Neural cell (in vitro differentiated cells): ENCODE results near the gene HJV. TPM values are rescaled to one million over a fixed set of nuclear protein-coding genes. Genes with fewer than 3 reads are reported as not detected.

Experiments
- H2AFZ ChIP-seq: fragments of 200-600, 300-800 bp; sonication (generic), shearing (Covaris generic); 2 replicates; pipeline ENCODE4 v1.6.0; 2014; ENCODE audit warnings: low read depth, mild to moderate bottlenecking, antibody characterized with exemption, low read length, moderate library complexity
- H3F3A ChIP-seq: fragments of 200-600 bp; shearing (Covaris generic); 2 replicates; pipeline ENCODE4 v1.6.1; 2016; ENCODE audit warnings: mild to moderate bottlenecking, moderate library complexity, mixed read lengths, antibody characterized with exemption, low read length; ENCODE audit not compliant: insufficient read depth, poor library complexity, severe bottlenecking
- H3K27ac ChIP-seq: fragments of 200-600, 300-800 bp; sonication (generic), shearing (Covaris generic); 2 replicates; pipeline ENCODE4 v1.5.1; 2014; ENCODE audit warnings: mild to moderate bottlenecking, low read length, moderate library complexity
- H3K27me3 ChIP-seq: fragments of 300-800, 200-600 bp; sonication (generic), shearing (Covaris generic); 2 replicates; pipeline ENCODE4 v1.6.0; 2014; ENCODE audit warnings: mild to moderate bottlenecking, low read depth, low read length, moderate library complexity; ENCODE audit not compliant: insufficient read depth
- H3K36me3 ChIP-seq: fragments of 300-800, 200-600 bp; sonication (generic), shearing (Covaris generic); 2 replicates; pipeline ENCODE4 v1.5.1; 2014; ENCODE audit warnings: mild to moderate bottlenecking, antibody characterized with exemption, low read length, moderate library complexity; ENCODE audit not compliant: insufficient read depth
- H3K4me2 ChIP-seq: fragments of 300-800, 200-600 bp; sonication (generic), shearing (Covaris generic); 2 replicates; pipeline ENCODE4 v1.6.0; 2014; ENCODE audit warnings: mild to moderate bottlenecking, low read length
- H3K4me3 ChIP-seq: fragments of 300-800, 200-600 bp; sonication (generic), shearing (Covaris generic); 2 replicates; pipeline ENCODE4 v1.5.1; 2014; ENCODE audit warnings: mild to moderate bottlenecking, low read length, moderate library complexity
- H3K79me2 ChIP-seq: fragments of 200-600 bp; shearing (Covaris generic); replicated peaks from 2 replicates; pipeline ENCODE4 v1.6.0; 2014; ENCODE audit warnings: mild to moderate bottlenecking, low read length, moderate library complexity; ENCODE audit not compliant: insufficient read depth
- H3K9ac ChIP-seq: fragments of 300-800, 200-600 bp; sonication (generic), shearing (Covaris generic); 2 replicates; pipeline ENCODE4 v1.6.1; 2016; ENCODE audit warnings: mild to moderate bottlenecking, low read length, mixed read lengths
- H3K9me2 ChIP-seq: fragments of 200-600 bp; shearing (Covaris generic); 2 replicates; pipeline ENCODE4 v1.6.1; 2016; ENCODE audit warnings: mild to moderate bottlenecking, low read length, mixed read lengths; ENCODE audit not compliant: insufficient read depth
- H3K9me3 ChIP-seq: fragments of 200-600, 300-800 bp; sonication (generic), shearing (Covaris generic); 2 replicates; pipeline ENCODE4 v1.6.1; 2016; ENCODE audit warnings: mild to moderate bottlenecking, mixed run types, low read length, moderate library complexity, mixed read lengths
- H4K20me1 ChIP-seq: fragments of 200-600 bp; shearing (Covaris generic); 2 replicates; pipeline ENCODE4 v1.6.1; 2016; ENCODE audit warnings: mild to moderate bottlenecking, mixed run types; ENCODE audit not compliant: insufficient read depth
- CTCF ChIP-seq: fragments of 450-650 bp; IDR thresholded peaks from 2 replicates; pipeline ENCODE4 v1.5.1; 2014; ENCODE audit warnings: antibody characterized with exemption, mild to moderate bottlenecking, moderate library complexity; ENCODE audit not compliant: poor library complexity, severe bottlenecking
- EP300 ChIP-seq: fragments of 450-650 bp; conservative IDR thresholded peaks from 2 replicates; pipeline ENCODE4 v1.6.1; 2014; ENCODE audit warnings: antibody characterized with exemption, mild to moderate bottlenecking, moderate library complexity; ENCODE audit not compliant: poor library complexity, severe bottlenecking
- EZH2 ChIP-seq: fragments of 200-600, 300-800 bp; shearing (Covaris generic), sonication (generic); IDR thresholded peaks from 2 replicates; pipeline ENCODE4 v1.6.1; 2014; ENCODE audit warnings: antibody characterized with exemption, low read length, borderline replicate concordance, mild to moderate bottlenecking; ENCODE audit not compliant: insufficient read depth, poor library complexity, severe bottlenecking
- MXI1 ChIP-seq: fragments of 450-650 bp; conservative IDR thresholded peaks from 2 replicates; pipeline ENCODE4 v1.6.1; 2014; ENCODE audit warnings: antibody characterized with exemption, mild to moderate bottlenecking; ENCODE audit not compliant: poor library complexity, severe bottlenecking
- POLR2AphosphoS5 ChIP-seq: IDR thresholded peaks from 2 replicates; pipeline ENCODE4 v1.6.1; 2012
- RAD21 ChIP-seq: fragments of 450-650 bp; conservative IDR thresholded peaks from 2 replicates; pipeline ENCODE4 v1.6.1; 2014; ENCODE audit warnings: antibody characterized with exemption, mild to moderate bottlenecking, moderate library complexity
- REST ChIP-seq: IDR thresholded peaks from 2 replicates; pipeline ENCODE4 v1.6.1; 2012; ENCODE audit warnings: borderline replicate concordance
- SMC3 ChIP-seq: fragments of 450-650 bp; conservative IDR thresholded peaks from 2 replicates; pipeline ENCODE4 v1.6.1; 2014; ENCODE audit warnings: antibody characterized with exemption, mild to moderate bottlenecking, moderate library complexity; ENCODE audit not compliant: poor library complexity
- TAF1 ChIP-seq: IDR thresholded peaks from 2 replicates; pipeline ENCODE4 v1.6.1; 2012; ENCODE audit warnings: low read depth
- polyA plus RNA-seq: library from polyadenylated mRNA; depleted of rRNA; stranded (reverse); fragments of >200 nt; gene quantifications from 2 replicates; pipeline ENCODE4 v1.2.3, GENCODE V29; 2014

HJV gene
- polyA plus RNA-seq, 1 donor from 2014 or later, result not detected

- Histone ChIP-seq H4K20me1 (no peaks in the 10 kb centered on the region), H3K27ac (no peak overlapping the region), H3K9ac (no peak overlapping the region), H3F3A (no peaks in the 10 kb centered on the region), H2AFZ (no peak overlapping the region), H3K79me2 (no peaks in the 10 kb centered on the region), H3K4me2 (no peak overlapping the region), H3K27me3 (no peaks in the 10 kb centered on the region), H3K36me3 (no peaks in the 10 kb centered on the region), H3K4me3 (no peak overlapping the region), H3K9me2 (no peaks in the 10 kb centered on the region), H3K9me3 (no peaks in the 10 kb centered on the region)
- TF ChIP-seq CTCF, result no peak
Measured at GRCh38 chr1:145983960-145984830, 37.3 kb downstream of the HJV start.

GRCh38 chr1:145983206-145983675 is 38.3 kb downstream of the HJV start:
- TF ChIP-seq POLR2AphosphoS5 (no peak), REST (no peak), SMC3 (no peak), EP300 (no peak), TAF1 (no peak), MXI1 (no peak), CTCF (no peak), EZH2 (no peak), RAD21 (no peak)
- H3K4me3 ChIP-seq, result no peak overlapping the region
- no peaks in the 10 kb centered on the region for H3F3A ChIP-seq
- no peak overlapping the region for H2AFZ ChIP-seq
- H3K9me2 ChIP-seq, result no peaks in the 10 kb centered on the region
- no peaks in the 10 kb centered on the region for H3K36me3 ChIP-seq
- H3K27ac ChIP-seq, result no peak overlapping the region
- H3K9me3 ChIP-seq, result no peaks in the 10 kb centered on the region
- no peaks in the 10 kb centered on the region for H3K79me2 ChIP-seq
- H3K27me3 ChIP-seq, result no peaks in the 10 kb centered on the region
- H4K20me1 ChIP-seq, result no peaks in the 10 kb centered on the region
- H3K4me2 ChIP-seq, result no peak overlapping the region
- no peak overlapping the region for H3K9ac ChIP-seq
